Sigmoid colon (tissue), 7 donors: ENCODE measurements around the gene TMTC2. TPM values are rescaled to one million over a fixed set of nuclear protein-coding genes. Genes with fewer than 3 reads are reported as not detected.

Experiments
- DNase-seq: peaks from one replicate; pipeline ENCODE4 v3.0.0-alpha.2; 2019
- H3K27ac ChIP-seq, 4 donors: fragments of 200-600 bp; sonication (generic); one replicate each; pipeline ENCODE4 v1.5.1; 2016 to 2019; ENCODE audit warnings: mild to moderate bottlenecking in 1 of 4
- H3K27me3 ChIP-seq, 3 donors: fragments of 200-600 bp; sonication (generic); one replicate each; pipeline ENCODE4 v1.5.1; 2019; ENCODE audit warnings: mild to moderate bottlenecking in 1 of 3
- H3K36me3 ChIP-seq, 4 donors: fragments of 200-600 bp; sonication (generic); one replicate each; pipeline ENCODE4 v1.5.1; 2016 to 2019
- H3K4me1 ChIP-seq, 4 donors: fragments of 200-600 bp; sonication (generic); one replicate each; pipeline ENCODE4 v1.5.1; 2017 to 2019
- H3K4me3 ChIP-seq, 4 donors: fragments of 200-600 bp; sonication (generic); one replicate each; pipeline ENCODE4 v1.5.1; 2017 to 2019; ENCODE audit warnings: mild to moderate bottlenecking in 2 of 4, moderate library complexity in 1 of 4
- H3K9me3 ChIP-seq, 4 donors: fragments of 200-600 bp in 3 of 4; sonication (generic) in 3 of 4; one replicate each; pipeline versions ENCODE4 v1.5.1 to v1.6.1; 2013 to 2019
- CTCF ChIP-seq, 4 experiments: fragments of 450-650 bp in 3 of 4; fragments of 200-600 bp in 1 of 4; IDR thresholded peaks; one replicate each; pipeline ENCODE4 v1.5.1; 2016 to 2019; ENCODE audit warnings: antibody characterized with exemption in 4 of 4, mild to moderate bottlenecking in 3 of 4, moderate library complexity in 2 of 4
- EP300 ChIP-seq, 4 donors: sonication (generic); formaldehyde crosslinking; IDR thresholded peaks; one replicate each; pipeline ENCODE4 v1.6.1; 2017; ENCODE audit warnings: antibody characterized with exemption in 4 of 4
- POLR2A ChIP-seq, 2 donors: fragments of 450-650 bp; IDR thresholded peaks; one replicate each; pipeline ENCODE4 v1.6.1; 2016; ENCODE audit warnings: antibody characterized with exemption in 2 of 2, mild to moderate bottlenecking in 2 of 2, moderate library complexity in 2 of 2
- POLR2AphosphoS5 ChIP-seq, 4 donors: sonication (generic); formaldehyde crosslinking; IDR thresholded peaks; one replicate each; pipeline ENCODE4 v1.6.1; 2017; ENCODE audit warnings: antibody characterized with exemption in 4 of 4
- WGBS, 2 donors: extraction: QIAGEN DNeasy Blood & Tissue Kit; methylation state at CpG; one replicate each; pipeline ENCODE4 v1.1.7; 2013; 5-methylcytosine and 5-hydroxymethylcytosine counted together
- intact Hi-C: fragments of 100-400 bp; cut with DNase I; formaldehyde crosslinking; loops from one replicate; pipeline ENCODE4 v1.15.1; 2023
- polyA plus RNA-seq, 3 donors: library from polyadenylated mRNA; stranded (reverse); fragments of 200-250 nt; gene quantifications; one replicate each; pipeline ENCODE4 v1.2.3, GENCODE V29; 2013
- total RNA-seq, 4 donors: library from RNA; depleted of rRNA; stranded (reverse); fragments of >200 nt; gene quantifications; one replicate each; pipeline ENCODE4 v1.1.0, GENCODE V29; 2016
- donor health status: healthy with polysubstance abuse.
- donor health status: Bipolar disorder and iron deficiency.
- donor health status: healthy.

TMTC2 gene
- total and polyA plus RNA-seq, 7 donors, result 1.2 to 74.4 (median 61.2) TPM

GRCh38 chr12:82725741-82726140 lies 39.0 kb downstream of the TMTC2 start:
- no peak for TF ChIP-seq EP300 (IDR thresholded peaks at IDR 0.05)
- TF ChIP-seq POLR2AphosphoS5 (IDR thresholded peaks at IDR 0.05), result no peak
- no peak for TF ChIP-seq POLR2A (IDR thresholded peaks at IDR 0.05)
- no peak for TF ChIP-seq CTCF (IDR thresholded peaks at IDR 0.05)
- Histone ChIP-seq H3K4me3 (no peak overlapping the region), H3K27me3 (no peaks in the 10 kb centered on the region), H3K4me1 (peaks cover 0 to 4% (median 1%) of the 10 kb centered on the region in 4 donors), H3K9me3 (no peaks in the 10 kb centered on the region), H3K36me3 (peaks cover 0 to 8% (median 0%) of the 10 kb centered on the region in 4 donors), H3K27ac (no peak overlapping the region)
- intact Hi-C loops, result no loop called here
- no peak for DNase-seq
- 92 to 95% methylated on average over 1 of the region's 1 CpG for WGBS, 2 donors

GRCh38 chr12:82727886-82728285 lies 41.2 kb downstream of the TMTC2 start:
- Histone ChIP-seq H3K4me3 (no peak overlapping the region), H3K9me3 (no peaks in the 10 kb centered on the region), H3K36me3 (peaks cover 0 to 8% (median 0%) of the 10 kb centered on the region in 4 donors), H3K27ac (no peak overlapping the region), H3K4me1 (peaks cover 0 to 14% (median 4%) of the 10 kb centered on the region in 4 donors), H3K27me3 (no peaks in the 10 kb centered on the region)
- WGBS, 2 donors, result 82 to 95% methylated on average over 2 of the region's 2 CpGs
- TF ChIP-seq EP300 (IDR thresholded peaks at IDR 0.05) (no peak), POLR2AphosphoS5 (IDR thresholded peaks at IDR 0.05) (no peak), CTCF (IDR thresholded peaks at IDR 0.05) (no peak), POLR2A (IDR thresholded peaks at IDR 0.05) (no peak)
- no peak for DNase-seq
- intact Hi-C loops, result no loop called here

- intact Hi-C loops, result no loop called here
- no peaks in the 10 kb centered on the region for H3K27me3 ChIP-seq
- no peaks in the 10 kb centered on the region for H3K9me3 ChIP-seq
- H3K27ac ChIP-seq, result no peak overlapping the region
- no peak for TF ChIP-seq POLR2A (IDR thresholded peaks at IDR 0.05)
- H3K36me3 ChIP-seq, result peaks cover 0 to 8% (median 0%) of the 10 kb centered on the region in 4 donors
- 98 to 99% methylated on average over 22 of the region's 22 CpGs for WGBS, 2 donors
- peak; percentile 66 for DNase-seq
- peaks cover 0 to 14% (median 4%) of the 10 kb centered on the region in 4 donors for H3K4me1 ChIP-seq
- H3K4me3 ChIP-seq, result no peak overlapping the region
These were observed 42.0 kb downstream of the TMTC2 start for GRCh38 chr12:82728710-82729109.

GRCh38 chr12:82730953-82731459 lies 44.3 kb downstream of the TMTC2 start:
- intact Hi-C loops, result no loop called here
- Histone ChIP-seq H3K27me3 (no peaks in the 10 kb centered on the region), H3K27ac (no peak overlapping the region), H3K4me3 (no peak overlapping the region), H3K9me3 (no peaks in the 10 kb centered on the region), H3K36me3 (peaks cover 0 to 8% (median 0%) of the 10 kb centered on the region in 4 donors), H3K4me1 (peaks cover 0 to 16% (median 4%) of the 10 kb centered on the region in 4 donors)
- WGBS, 2 donors, result 86 to 87% methylated on average over 7 of the region's 7 CpGs
- DNase-seq, result no peak
- TF ChIP-seq CTCF (IDR thresholded peaks at IDR 0.05) (no peak), POLR2AphosphoS5 (IDR thresholded peaks at IDR 0.05) (no peak), EP300 (IDR thresholded peaks at IDR 0.05) (no peak), POLR2A (IDR thresholded peaks at IDR 0.05) (no peak)

GRCh38 chr12:82740129-82741000 lies 53.7 kb downstream of the TMTC2 start:
- Histone ChIP-seq H3K4me3 (no peak overlapping the region), H3K36me3 (peaks cover 0 to 6% (median 0%) of the 10 kb centered on the region in 4 donors), H3K9me3 (no peaks in the 10 kb centered on the region), H3K27me3 (no peaks in the 10 kb centered on the region), H3K4me1 (peaks cover 0 to 43% (median 19%) of the 10 kb centered on the region in 4 donors), H3K27ac (no peak overlapping the region)
- no peak for TF ChIP-seq CTCF (IDR thresholded peaks at IDR 0.05)
- 91 to 92% methylated on average over 7 of the region's 7 CpGs for WGBS, 2 donors
- DNase-seq, result no peak
- intact Hi-C loops, result no loop called here
